Neural progenitor cell (in vitro differentiated cells): ENCODE measurements around the gene ADA.
"Not testable (repeated sequence)": the region's sequence is repeated elsewhere in the genome, so short reads cannot be mapped to it uniquely, and the experiment has no call there.

Experiments used
- EZH2 ChIP-seq: fragments of 200-600 bp; sonication (generic); IDR thresholded peaks from 2 replicates; pipeline ENCODE4 v1.6.1; 2017; ENCODE audit warnings: antibody characterized with exemption, mild to moderate bottlenecking, moderate library complexity
- TF ChIP-seq, protein P1 (sequence below): fragments of 200-600 bp; sonication (generic); IDR thresholded peaks from 2 replicates; pipeline ENCODE4 v1.5.1; 2017; ENCODE audit warnings: antibody characterized with exemption, mild to moderate bottlenecking

DNA sequence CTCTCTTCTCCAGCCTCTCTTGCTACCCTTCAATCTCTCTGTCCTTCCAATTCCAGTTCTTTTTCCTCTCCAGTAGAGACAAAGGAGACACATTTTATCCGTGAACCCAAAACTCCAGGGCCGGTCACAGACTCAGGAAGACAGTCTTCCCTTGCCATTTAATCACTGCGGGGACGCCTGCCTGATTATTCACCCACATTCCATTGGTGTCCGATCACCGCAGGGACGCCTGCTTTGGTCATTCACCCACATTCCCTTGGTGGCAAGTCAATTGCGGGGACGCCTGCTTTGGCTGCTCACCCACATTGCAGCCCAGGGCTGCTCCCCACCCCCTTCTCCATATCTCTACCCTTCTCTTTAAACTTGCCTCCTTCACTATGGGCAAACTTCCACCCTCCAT lies 19.4 kb upstream of the ADA start:
- TF ChIP-seq, protein P1, sequence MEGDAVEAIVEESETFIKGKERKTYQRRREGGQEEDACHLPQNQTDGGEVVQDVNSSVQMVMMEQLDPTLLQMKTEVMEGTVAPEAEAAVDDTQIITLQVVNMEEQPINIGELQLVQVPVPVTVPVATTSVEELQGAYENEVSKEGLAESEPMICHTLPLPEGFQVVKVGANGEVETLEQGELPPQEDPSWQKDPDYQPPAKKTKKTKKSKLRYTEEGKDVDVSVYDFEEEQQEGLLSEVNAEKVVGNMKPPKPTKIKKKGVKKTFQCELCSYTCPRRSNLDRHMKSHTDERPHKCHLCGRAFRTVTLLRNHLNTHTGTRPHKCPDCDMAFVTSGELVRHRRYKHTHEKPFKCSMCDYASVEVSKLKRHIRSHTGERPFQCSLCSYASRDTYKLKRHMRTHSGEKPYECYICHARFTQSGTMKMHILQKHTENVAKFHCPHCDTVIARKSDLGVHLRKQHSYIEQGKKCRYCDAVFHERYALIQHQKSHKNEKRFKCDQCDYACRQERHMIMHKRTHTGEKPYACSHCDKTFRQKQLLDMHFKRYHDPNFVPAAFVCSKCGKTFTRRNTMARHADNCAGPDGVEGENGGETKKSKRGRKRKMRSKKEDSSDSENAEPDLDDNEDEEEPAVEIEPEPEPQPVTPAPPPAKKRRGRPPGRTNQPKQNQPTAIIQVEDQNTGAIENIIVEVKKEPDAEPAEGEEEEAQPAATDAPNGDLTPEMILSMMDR: not testable (repeated sequence)
- not testable (repeated sequence) for TF ChIP-seq EZH2
